Hepatocyte (in vitro differentiated cells): ENCODE results near the gene CGREF1.

ENCODE experiments used
- CTCF ChIP-seq: fragments of 200-600 bp; sonication (generic); IDR thresholded peaks from 2 replicates; pipeline ENCODE4 v1.5.1; 2016; ENCODE audit warnings: antibody characterized with exemption, mild to moderate bottlenecking; ENCODE audit not compliant: poor library complexity
- EZH2phosphoT487 ChIP-seq: fragments of 200-600 bp; sonication (generic); IDR thresholded peaks from one replicate; pipeline ENCODE4 v1.6.1; 2018; ENCODE audit warnings: antibody characterized with exemption, mild to moderate bottlenecking, low read depth, moderate library complexity; ENCODE audit not compliant: unreplicated experiment, severe bottlenecking

GRCh38 chr2:27071277-27071989 is 47.5 kb downstream of the CGREF1 start, which contains the start of gene OST4:
- TF ChIP-seq CTCF (no peak), EZH2phosphoT487 (no peak)
